ENCODE data around the gene SRRT. TPM values are rescaled to one million over a fixed set of nuclear protein-coding genes. Genes with fewer than 3 reads are reported as not detected.

The SRRT gene
- total and polyA plus RNA-seq, 2 donors (not counting 1 experiment from before 2014, with no cell fraction given): 198 to 209 TPM

GRCh38 chr7:100892364-100893317, 17.7 kb downstream of the SRRT start:
- WGBS (ENCODE audit: insufficient coverage): 86% methylated on average over 36 of the region's 44 CpGs
- intact Hi-C loops (cut with micrococcal nuclease): loop anchor here (10.0 kb wide), 1 partner anchor 252 kb away; no protein-coding TSS in a partner anchor
- H3K27ac ChIP-seq (ENCODE audit: low read length in 2 of 2): no peak overlapping the region
- Mint-ChIP-seq H3K27ac (no peak overlapping the region), H3K4me1 (peaks cover 36% of the 10 kb centered on the region), H3K9me3 (ENCODE audit: insufficient read depth) (no peaks in the 10 kb centered on the region), H3K4me3 (peak overlapping the region; percentile 64), H3K27me3 (peaks cover 29% of the 10 kb centered on the region)
- no peak overlapping the region for H3K9ac ChIP-seq (ENCODE audit: low read length)
- peaks cover 14% of the 10 kb centered on the region for H4K20me1 ChIP-seq (ENCODE audit: control insufficient read depth, insufficient read depth, low read length, poor library complexity, severe bottlenecking)
- ChIA-PET CTCF (interaction anchor here (1.0 kb wide), 1 partner anchor 168 kb away, joined by 4 read pairs; no protein-coding TSS in a partner anchor), POLR2A (no interaction called here)
- TF ChIP-seq EZH2 (IDR thresholded peaks at IDR 0.05; ENCODE audit: borderline replicate concordance, insufficient read depth, low read depth, low read length, poor library complexity, severe bottlenecking): no peak
- peaks cover 14% of the 10 kb centered on the region for H3K79me2 ChIP-seq (ENCODE audit: control insufficient read depth, insufficient read depth, low read length)
- H3K36me3 ChIP-seq (replicated peaks in 1 of 2; ENCODE audit: control extremely low read depth in 1 of 2, control insufficient read depth in 1 of 2, extremely low read depth in 1 of 2, insufficient read depth in 2 of 2, low read length in 1 of 2): peaks cover 0 to 5% of the 10 kb centered on the region in 2 experiments
- ATAC-seq (ENCODE audit: low read depth) (no peak), DNase-seq (no peak)
- no peak overlapping the region for H3K4me3 ChIP-seq (ENCODE audit: control extremely low read depth in 1 of 5, extremely low read depth in 1 of 5, insufficient read depth in 1 of 5, low read depth in 2 of 5, low read length in 4 of 5)
- H2AFZ ChIP-seq (ENCODE audit: insufficient read depth, low read depth, low read length, poor library complexity, severe bottlenecking): no peak overlapping the region
- peaks cover 0 to 68% (median 23%) of the 10 kb centered on the region in 4 experiments for H3K27me3 ChIP-seq (replicated peaks in 1 of 4; ENCODE audit: control extremely low read depth in 1 of 4, control insufficient read depth in 3 of 4, insufficient read depth in 4 of 4, low read length in 3 of 4)
- H3K4me2 ChIP-seq (replicated peaks; ENCODE audit: low read depth, low read length, poor library complexity, severe bottlenecking): no peak overlapping the region
- H3K9me3 ChIP-seq (ENCODE audit: control extremely low read depth in 1 of 3, control insufficient read depth in 2 of 3, insufficient read depth in 1 of 3, low read length in 2 of 3): peaks cover 0 to 18% (median 0%) of the 10 kb centered on the region in 3 donors
- peaks cover 48 to 51% of the 10 kb centered on the region in 2 donors for H3K4me1 ChIP-seq (ENCODE audit: control insufficient read depth in 2 of 2, insufficient read depth in 2 of 2, low read length in 2 of 2)

- no peak overlapping the region for H3K27ac Mint-ChIP-seq
- POLR2A ChIA-PET: no interaction called here
- Histone ChIP-seq H3K79me2 (ENCODE audit: control insufficient read depth, insufficient read depth, low read length) (peaks cover 9% of the 10 kb centered on the region), H3K4me1 (ENCODE audit: control insufficient read depth in 2 of 2, insufficient read depth in 2 of 2, low read length in 2 of 2) (peaks cover 40 to 44% of the 10 kb centered on the region in 2 donors), H3K36me3 (replicated peaks in 1 of 2; ENCODE audit: control extremely low read depth in 1 of 2, control insufficient read depth in 1 of 2, extremely low read depth in 1 of 2, insufficient read depth in 2 of 2, low read length in 1 of 2) (no peaks in the 10 kb centered on the region), H3K9ac (ENCODE audit: low read length) (no peak overlapping the region), H3K9me3 (ENCODE audit: control extremely low read depth in 1 of 3, control insufficient read depth in 2 of 3, insufficient read depth in 1 of 3, low read length in 2 of 3) (peaks cover 0 to 12% (median 0%) of the 10 kb centered on the region in 3 donors), H3K27me3 (replicated peaks in 1 of 4; ENCODE audit: control extremely low read depth in 1 of 4, control insufficient read depth in 3 of 4, insufficient read depth in 4 of 4, low read length in 3 of 4) (peaks cover 0 to 73% (median 26%) of the 10 kb centered on the region in 4 experiments), H4K20me1 (ENCODE audit: control insufficient read depth, insufficient read depth, low read length, poor library complexity, severe bottlenecking) (peaks cover 8% of the 10 kb centered on the region), H3K4me3 (ENCODE audit: control extremely low read depth in 1 of 5, extremely low read depth in 1 of 5, insufficient read depth in 1 of 5, low read depth in 2 of 5, low read length in 4 of 5) (no peak overlapping the region), H3K4me2 (replicated peaks; ENCODE audit: low read depth, low read length, poor library complexity, severe bottlenecking) (no peak overlapping the region), H3K27ac (ENCODE audit: low read length in 2 of 2) (no peak overlapping the region), H2AFZ (ENCODE audit: insufficient read depth, low read depth, low read length, poor library complexity, severe bottlenecking) (no peak overlapping the region)
- DNase-seq (peak; percentile 36), ATAC-seq (ENCODE audit: low read depth) (no peak)
- H3K4me1 Mint-ChIP-seq: peaks cover 28% of the 10 kb centered on the region
- H3K9me3 Mint-ChIP-seq (ENCODE audit: insufficient read depth): no peaks in the 10 kb centered on the region
- no peak for TF ChIP-seq EZH2 (IDR thresholded peaks at IDR 0.05; ENCODE audit: borderline replicate concordance, insufficient read depth, low read depth, low read length, poor library complexity, severe bottlenecking)
- no peak for TF ChIP-seq CTCF (IDR thresholded peaks at IDR 0.05)
- intact Hi-C loops (cut with micrococcal nuclease): loop anchor here (10.0 kb wide), 1 partner anchor 251 kb away; no protein-coding TSS in a partner anchor
- whole genome bisulfite sequencing (ENCODE audit: insufficient coverage): 93% methylated on average over 30 of the region's 32 CpGs
- H3K4me3 Mint-ChIP-seq: no peak overlapping the region
- CTCF ChIA-PET: interaction anchor here (1.0 to 2.9 kb wide), 4 partner anchors 18 to 184 kb away, joined by 4 to 32 read pairs (median 6); partner anchors contain the start of gene SRRT
- peaks cover 36% of the 10 kb centered on the region for H3K27me3 Mint-ChIP-seq
These were observed 18.5 kb downstream of the SRRT start for GRCh38 chr7:100893318-100893895.
